Thyroid gland (tissue), 4 donors: ENCODE measurements around the gene DTNB. TPM values are rescaled to one million over a fixed set of nuclear protein-coding genes. Genes with fewer than 3 reads are reported as not detected.

Experiments used
- DNase-seq, 2 donors: peaks; one replicate each; pipeline ENCODE4 v3.0.0-alpha.2; 2019
- H3K27ac ChIP-seq, 3 donors: fragments of 200-600 bp; sonication (generic); 1 replicate in 2 of 3; 2 replicates in 1 of 3; pipeline ENCODE4 v1.5.1; 2016 to 2019; ENCODE audit warnings: mild to moderate bottlenecking in 1 of 3, moderate library complexity in 1 of 3
- H3K27me3 ChIP-seq: fragments of 200-600 bp; sonication (generic); one replicate; pipeline ENCODE4 v1.5.1; 2019
- H3K36me3 ChIP-seq, 2 donors: fragments of 200-600 bp; sonication (generic); one replicate each; pipeline ENCODE4 v1.5.1; 2016 to 2019
- H3K4me1 ChIP-seq, 2 donors: fragments of 200-600 bp; sonication (generic); one replicate each; pipeline ENCODE4 v1.5.1; 2017 to 2019
- H3K4me3 ChIP-seq, 3 donors: fragments of 200-600 bp; sonication (generic); replicated peaks in 1 of 3; 1 replicate in 2 of 3; 2 replicates in 1 of 3; pipeline ENCODE4 v1.5.1; 2016; ENCODE audit warnings: mild to moderate bottlenecking in 1 of 3
- H3K9me3 ChIP-seq: fragments of 200-600 bp; sonication (generic); one replicate; pipeline ENCODE4 v1.5.1; 2017
- CTCF ChIP-seq, 6 experiments: fragments of 200-600 bp in 3 of 6; fragments of 450-650 bp in 3 of 6; sonication (generic) in 3 of 6; IDR thresholded peaks; one replicate each; pipeline ENCODE4 v1.5.1; 2016 to 2019; ENCODE audit warnings: antibody characterized with exemption in 6 of 6, mild to moderate bottlenecking in 2 of 6, inconsistent platforms in 1 of 6, moderate library complexity in 1 of 6
- POLR2A ChIP-seq, 2 donors: fragments of 450-650 bp; IDR thresholded peaks; one replicate each; pipeline ENCODE4 v1.6.1; 2017; ENCODE audit warnings: antibody characterized with exemption in 2 of 2, mild to moderate bottlenecking in 2 of 2, moderate library complexity in 1 of 2
- WGBS, 2 donors: methylation state at CpG; one replicate each; pipeline ENCODE4 v1.1.5; 2017; 5-methylcytosine and 5-hydroxymethylcytosine counted together
- intact Hi-C: fragments of 100-400 bp; cut with DNase I; formaldehyde crosslinking; loops from one replicate; pipeline ENCODE4 v1.15.1; 2023
- total RNA-seq, 4 donors: library from RNA; depleted of rRNA; stranded (reverse); fragments of >200 nt; gene quantifications; one replicate each; pipeline ENCODE4 v1.2.3, GENCODE V29; 2016

Gene DTNB
- total RNA-seq, 4 donors from 2014 or later: 38.9 to 75.2 (median 55.5) TPM

GRCh38 chr2:25349397-25349796 is 324.0 kb downstream of the DTNB start:
- DNase-seq: no peak
- Histone ChIP-seq H3K27ac (no peak overlapping the region), H3K4me3 (no peak overlapping the region), H3K36me3 (no peaks in the 10 kb centered on the region), H3K4me1 (peaks cover 0 to 6% of the 10 kb centered on the region in 2 donors), H3K27me3 (no peaks in the 10 kb centered on the region), H3K9me3 (no peaks in the 10 kb centered on the region)
- 79 to 89% methylated on average over 7 of the region's 7 CpGs for WGBS, 2 donors
- intact Hi-C loops: loop anchor here (10.0 kb wide), 1 partner anchor 175 kb away; no protein-coding TSS in a partner anchor
- no peak for TF ChIP-seq POLR2A (IDR thresholded peaks at IDR 0.05)

- DNase-seq: no peak
- H3K4me1 ChIP-seq: peaks cover 0 to 7% of the 10 kb centered on the region in 2 donors
- no peaks in the 10 kb centered on the region for H3K9me3 ChIP-seq
- intact Hi-C loops: loop anchor here (10.0 kb wide), 1 partner anchor 177 kb away; no protein-coding TSS in a partner anchor
- 18 to 24% methylated on average over 2 of the region's 2 CpGs for WGBS, 2 donors
- H3K36me3 ChIP-seq: no peaks in the 10 kb centered on the region
- H3K27me3 ChIP-seq: no peaks in the 10 kb centered on the region
- H3K4me3 ChIP-seq: no peak overlapping the region
- no peak overlapping the region for H3K27ac ChIP-seq
- TF ChIP-seq CTCF (IDR thresholded peaks at IDR 0.05) (no peak), POLR2A (IDR thresholded peaks at IDR 0.05) (no peak)
Observed at GRCh38 chr2:25347846-25348245, 325.5 kb downstream of the DTNB start.

- TF ChIP-seq POLR2A (IDR thresholded peaks at IDR 0.05): no peak
- no peak for TF ChIP-seq CTCF (IDR thresholded peaks at IDR 0.05)
- Histone ChIP-seq H3K36me3 (no peaks in the 10 kb centered on the region), H3K27ac (no peak overlapping the region), H3K9me3 (no peaks in the 10 kb centered on the region), H3K27me3 (no peaks in the 10 kb centered on the region), H3K4me3 (no peak overlapping the region), H3K4me1 (peaks cover 0 to 11% of the 10 kb centered on the region in 2 donors)
- DNase-seq: no peak
- intact Hi-C loops: loop anchor here (10.0 kb wide), 1 partner anchor 177 kb away; no protein-coding TSS in a partner anchor
- 75 to 87% methylated on average over 7 of the region's 7 CpGs for WGBS, 2 donors
Observed at GRCh38 chr2:25347205-25347815, 326.1 kb downstream of the DTNB start.

GRCh38 chr2:25343187-25343825 is 330.1 kb downstream of the DTNB start:
- H3K36me3 ChIP-seq: no peaks in the 10 kb centered on the region
- TF ChIP-seq POLR2A (IDR thresholded peaks at IDR 0.05) (no peak), CTCF (IDR thresholded peaks at IDR 0.05) (no peak)
- no peak overlapping the region for H3K4me3 ChIP-seq
- intact Hi-C loops: loop anchor here (2.0 to 10.0 kb wide), 3 partner anchors 17 to 181 kb away; no protein-coding TSS in a partner anchor
- no peak overlapping the region for H3K27ac ChIP-seq
- peaks cover 7 to 26% of the 10 kb centered on the region in 2 donors for H3K4me1 ChIP-seq
- no peak for DNase-seq
- H3K9me3 ChIP-seq: no peaks in the 10 kb centered on the region
- 91% methylated on average over 20 to 21 of the region's 21 CpGs for WGBS, 2 donors
- no peaks in the 10 kb centered on the region for H3K27me3 ChIP-seq

GRCh38 chr2:25342372-25343186 is 330.8 kb downstream of the DTNB start:
- intact Hi-C loops: loop anchor here (2.0 to 10.0 kb wide), 3 partner anchors 18 to 182 kb away; no protein-coding TSS in a partner anchor
- DNase-seq: peak; percentile 84 to 86
- peaks cover 7 to 20% of the 10 kb centered on the region in 2 donors for H3K4me1 ChIP-seq
- peak overlapping the region in 2 of 3 donors; percentile 38 to 49 for H3K4me3 ChIP-seq
- TF ChIP-seq CTCF (IDR thresholded peaks at IDR 0.05) (peak; percentile 91 to 99 (median 99)), POLR2A (IDR thresholded peaks at IDR 0.05) (peak in 1 of 2 donors; percentile 20)
- 23 to 35% methylated on average over 20 to 39 of the region's 45 CpGs for whole genome bisulfite sequencing, 2 donors
- no peaks in the 10 kb centered on the region for H3K36me3 ChIP-seq
- H3K27ac ChIP-seq: peak overlapping the region in 2 of 3 donors; percentile 46 to 77
- no peaks in the 10 kb centered on the region for H3K9me3 ChIP-seq
- H3K27me3 ChIP-seq: no peaks in the 10 kb centered on the region
